Upper lobe of left lung (tissue), 4 donors: ENCODE measurements around the gene INTS14.

ENCODE experiments used
- EP300 ChIP-seq, 4 donors: sonication (generic); formaldehyde crosslinking; IDR thresholded peaks; one replicate each; pipeline ENCODE4 v1.5.1; 2017; ENCODE audit warnings: antibody characterized with exemption in 4 of 4, control low read depth in 2 of 4
- POLR2A ChIP-seq, 4 donors: fragments of 450-650 bp; IDR thresholded peaks; one replicate each; pipeline ENCODE4 v1.5.1; 2016 to 2017; ENCODE audit warnings: antibody characterized with exemption in 4 of 4, mild to moderate bottlenecking in 2 of 4
- POLR2AphosphoS5 ChIP-seq, 2 donors: sonication (generic); formaldehyde crosslinking; IDR thresholded peaks; one replicate each; pipeline ENCODE4 v1.5.1; 2017; ENCODE audit warnings: antibody characterized with exemption in 2 of 2
- TF ChIP-seq, protein P1 (sequence below), 6 experiments: fragments of 450-650 bp in 4 of 6; fragments of 200-600 bp in 2 of 6; sonication (generic) in 2 of 6; IDR thresholded peaks; one replicate each; pipeline ENCODE4 v1.5.1; 2016 to 2019; ENCODE audit warnings: antibody characterized with exemption in 6 of 6

DNA sequence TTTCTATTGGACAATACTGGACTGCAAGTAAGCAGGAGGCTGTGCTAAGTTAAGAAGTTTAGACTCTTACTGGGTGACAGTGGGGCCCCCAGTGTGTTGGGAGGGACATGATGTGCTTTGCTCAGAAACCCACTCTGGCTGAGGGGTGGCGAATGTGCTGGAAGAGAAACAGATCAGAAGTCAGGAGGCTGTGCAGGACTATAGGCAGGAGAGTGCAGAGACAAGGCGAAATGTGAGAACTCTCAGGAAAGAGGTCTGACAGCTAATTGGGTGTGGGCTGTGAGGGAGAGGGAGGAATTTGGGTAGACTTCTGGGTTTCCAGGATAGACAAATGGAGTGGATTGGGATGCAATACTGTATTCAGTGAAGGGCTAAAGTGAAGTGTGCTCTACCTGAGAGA lies 22.8 kb upstream of the INTS14 start:
- no peak for TF ChIP-seq POLR2AphosphoS5 (IDR thresholded peaks at IDR 0.05)
- TF ChIP-seq, protein P1, sequence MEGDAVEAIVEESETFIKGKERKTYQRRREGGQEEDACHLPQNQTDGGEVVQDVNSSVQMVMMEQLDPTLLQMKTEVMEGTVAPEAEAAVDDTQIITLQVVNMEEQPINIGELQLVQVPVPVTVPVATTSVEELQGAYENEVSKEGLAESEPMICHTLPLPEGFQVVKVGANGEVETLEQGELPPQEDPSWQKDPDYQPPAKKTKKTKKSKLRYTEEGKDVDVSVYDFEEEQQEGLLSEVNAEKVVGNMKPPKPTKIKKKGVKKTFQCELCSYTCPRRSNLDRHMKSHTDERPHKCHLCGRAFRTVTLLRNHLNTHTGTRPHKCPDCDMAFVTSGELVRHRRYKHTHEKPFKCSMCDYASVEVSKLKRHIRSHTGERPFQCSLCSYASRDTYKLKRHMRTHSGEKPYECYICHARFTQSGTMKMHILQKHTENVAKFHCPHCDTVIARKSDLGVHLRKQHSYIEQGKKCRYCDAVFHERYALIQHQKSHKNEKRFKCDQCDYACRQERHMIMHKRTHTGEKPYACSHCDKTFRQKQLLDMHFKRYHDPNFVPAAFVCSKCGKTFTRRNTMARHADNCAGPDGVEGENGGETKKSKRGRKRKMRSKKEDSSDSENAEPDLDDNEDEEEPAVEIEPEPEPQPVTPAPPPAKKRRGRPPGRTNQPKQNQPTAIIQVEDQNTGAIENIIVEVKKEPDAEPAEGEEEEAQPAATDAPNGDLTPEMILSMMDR (IDR thresholded peaks at IDR 0.05): no peak
- no peak for TF ChIP-seq POLR2A (IDR thresholded peaks at IDR 0.05)
- TF ChIP-seq EP300 (IDR thresholded peaks at IDR 0.05): no peak
